Stimulated activated CD8-positive, alpha-beta memory T cell treated with anti-CD3 and anti-CD28 coated beads, Interleukin-2, amount 100 ng/mL, for 48 hours (primary cell): ENCODE measurements around the gene NAA10.

Source experiments
- DNase-seq, 2 donors: peaks; one replicate each; pipeline ENCODE4 v3.0.0-alpha.2; 2020; ENCODE audit warnings: low read depth in 2 of 2

NAA10 gene

DNA sequence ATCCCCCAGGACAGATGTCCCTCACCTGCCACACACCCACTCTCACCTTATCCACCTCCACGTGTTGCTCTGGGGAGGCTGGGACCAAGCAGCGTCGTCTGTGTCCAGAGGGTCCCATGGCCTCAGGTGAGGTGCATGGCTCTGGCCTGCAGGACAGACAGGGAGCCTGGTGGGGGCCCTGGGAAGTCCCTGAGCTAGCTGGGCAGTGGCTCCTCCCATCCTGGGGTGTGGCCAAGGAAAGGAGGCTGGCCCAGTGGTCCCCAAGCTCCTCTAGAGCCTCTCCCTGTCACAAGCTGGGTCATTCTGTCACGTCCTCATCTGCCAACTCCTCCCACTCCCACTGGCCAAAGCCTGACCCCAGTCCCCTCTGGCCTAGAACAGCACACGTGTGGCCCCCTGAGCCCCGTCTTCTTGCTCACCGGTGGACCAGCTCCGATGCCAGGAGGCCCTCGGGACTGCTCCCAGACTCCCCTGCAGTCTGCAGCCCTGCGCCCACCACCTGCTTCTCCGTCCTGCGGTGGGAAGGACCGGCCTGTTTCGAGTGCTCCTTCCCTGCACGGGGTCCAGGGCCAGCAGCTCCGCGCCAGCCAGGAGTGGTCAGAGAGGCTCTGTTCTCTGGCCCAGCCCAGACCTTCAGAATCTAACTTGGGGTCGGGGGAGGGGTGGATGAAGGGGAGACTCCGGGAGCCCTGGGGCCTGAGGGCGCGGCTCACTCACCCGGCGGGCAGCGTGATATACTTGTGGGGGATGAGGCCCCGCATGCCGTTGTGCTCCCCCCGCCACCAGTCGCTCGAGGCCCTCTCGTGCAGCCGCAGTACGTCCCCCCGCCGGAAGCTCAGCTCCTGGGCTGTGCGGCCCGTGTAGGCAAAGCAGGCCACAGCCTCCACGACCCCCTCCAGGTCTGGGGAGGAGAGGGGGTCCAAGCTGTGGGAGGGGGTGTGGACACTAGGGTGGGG is 25.5 kb downstream of the NAA10 start:
- DNase-seq: no peak

DNA sequence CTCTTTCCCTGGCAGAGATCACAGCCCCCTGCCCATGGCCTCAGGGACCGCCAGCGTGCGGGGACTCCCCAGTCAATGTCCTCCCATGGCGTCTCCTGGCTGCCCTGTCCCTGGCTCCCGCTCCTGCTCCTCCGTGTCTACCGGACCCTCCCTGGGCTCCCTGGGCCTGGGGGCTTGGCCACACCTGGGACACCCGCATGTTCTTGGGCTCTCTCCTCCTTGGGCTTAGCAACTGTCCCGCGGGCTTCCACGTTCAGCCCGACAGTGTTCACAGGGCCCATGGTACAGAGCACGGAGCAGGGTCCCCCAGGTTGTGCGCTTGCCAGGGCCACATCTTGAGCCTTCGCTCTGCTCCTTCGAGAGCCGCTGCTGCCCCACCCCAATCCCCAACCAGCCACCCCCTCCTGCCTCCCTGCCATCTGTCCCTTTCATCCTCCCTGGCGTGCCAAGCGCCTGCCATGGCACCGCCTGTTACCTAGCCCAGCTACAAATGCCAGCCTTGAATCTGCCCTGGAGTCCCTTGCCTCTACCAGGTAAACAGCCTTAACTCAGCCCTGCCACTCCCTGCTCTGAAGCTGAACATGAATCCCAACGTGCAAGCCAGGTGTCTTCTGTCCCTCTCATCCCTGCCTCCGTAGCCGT is 26.5 kb downstream of the NAA10 start:
- no peak for DNase-seq

DNA sequence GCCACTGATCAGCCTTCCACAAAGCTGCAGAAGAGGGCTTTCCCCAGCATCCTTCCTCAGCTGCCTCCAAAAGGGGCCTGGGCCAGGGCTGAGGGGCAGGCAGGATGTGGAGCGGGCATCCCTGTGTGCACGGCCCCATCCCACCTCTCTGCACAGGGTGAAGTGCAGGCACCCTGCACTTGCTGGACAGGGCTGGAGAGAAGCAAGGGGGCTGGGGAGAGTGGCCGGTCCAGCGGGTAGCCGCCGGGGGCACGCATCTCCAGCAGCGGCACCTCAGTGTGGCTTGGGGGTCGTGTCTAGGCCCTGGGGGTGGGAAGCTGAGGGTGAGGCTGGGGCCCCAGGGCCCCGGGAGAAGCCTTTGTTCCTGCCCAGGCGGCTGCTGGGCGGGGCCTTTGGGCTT is 27.4 kb downstream of the NAA10 start:
- DNase-seq: no peak

DNA sequence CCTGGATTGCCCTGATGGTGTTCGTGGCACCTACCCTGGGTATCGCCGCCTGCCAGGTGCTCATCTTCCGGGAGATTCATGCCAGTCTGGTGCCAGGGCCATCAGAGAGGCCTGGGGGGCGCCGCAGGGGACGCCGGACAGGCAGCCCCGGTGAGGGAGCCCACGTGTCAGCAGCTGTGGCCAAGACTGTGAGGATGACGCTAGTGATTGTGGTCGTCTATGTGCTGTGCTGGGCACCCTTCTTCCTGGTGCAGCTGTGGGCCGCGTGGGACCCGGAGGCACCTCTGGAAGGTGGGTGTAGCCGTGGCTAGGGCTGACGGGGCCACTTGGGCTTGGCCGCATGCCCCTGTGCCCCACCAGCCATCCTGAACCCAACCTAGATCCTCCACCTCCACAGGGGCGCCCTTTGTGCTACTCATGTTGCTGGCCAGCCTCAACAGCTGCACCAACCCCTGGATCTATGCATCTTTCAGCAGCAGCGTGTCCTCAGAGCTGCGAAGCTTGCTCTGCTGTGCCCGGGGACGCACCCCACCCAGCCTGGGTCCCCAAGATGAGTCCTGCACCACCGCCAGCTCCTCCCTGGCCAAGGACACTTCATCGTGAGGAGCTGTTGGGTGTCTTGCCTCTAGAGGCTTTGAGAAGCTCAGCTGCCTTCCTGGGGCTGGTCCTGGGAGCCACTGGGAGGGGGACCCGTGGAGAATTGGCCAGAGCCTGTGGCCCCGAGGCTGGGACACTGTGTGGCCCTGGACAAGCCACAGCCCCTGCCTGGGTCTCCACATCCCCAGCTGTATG is 28.5 kb downstream of the NAA10 start:
- no peak for DNase-seq

DNA sequence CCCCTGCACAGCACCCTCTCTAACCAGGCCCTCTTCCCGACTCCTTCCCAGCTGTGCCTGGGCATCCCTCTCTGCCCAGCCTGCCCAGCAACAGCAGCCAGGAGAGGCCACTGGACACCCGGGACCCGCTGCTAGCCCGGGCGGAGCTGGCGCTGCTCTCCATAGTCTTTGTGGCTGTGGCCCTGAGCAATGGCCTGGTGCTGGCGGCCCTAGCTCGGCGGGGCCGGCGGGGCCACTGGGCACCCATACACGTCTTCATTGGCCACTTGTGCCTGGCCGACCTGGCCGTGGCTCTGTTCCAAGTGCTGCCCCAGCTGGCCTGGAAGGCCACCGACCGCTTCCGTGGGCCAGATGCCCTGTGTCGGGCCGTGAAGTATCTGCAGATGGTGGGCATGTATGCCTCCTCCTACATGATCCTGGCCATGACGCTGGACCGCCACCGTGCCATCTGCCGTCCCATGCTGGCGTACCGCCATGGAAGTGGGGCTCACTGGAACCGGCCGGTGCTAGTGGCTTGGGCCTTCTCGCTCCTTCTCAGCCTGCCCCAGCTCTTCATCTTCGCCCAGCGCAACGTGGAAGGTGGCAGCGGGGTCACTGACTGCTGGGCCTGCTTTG is 29.2 kb downstream of the NAA10 start:
- DNase-seq: no peak

DNA sequence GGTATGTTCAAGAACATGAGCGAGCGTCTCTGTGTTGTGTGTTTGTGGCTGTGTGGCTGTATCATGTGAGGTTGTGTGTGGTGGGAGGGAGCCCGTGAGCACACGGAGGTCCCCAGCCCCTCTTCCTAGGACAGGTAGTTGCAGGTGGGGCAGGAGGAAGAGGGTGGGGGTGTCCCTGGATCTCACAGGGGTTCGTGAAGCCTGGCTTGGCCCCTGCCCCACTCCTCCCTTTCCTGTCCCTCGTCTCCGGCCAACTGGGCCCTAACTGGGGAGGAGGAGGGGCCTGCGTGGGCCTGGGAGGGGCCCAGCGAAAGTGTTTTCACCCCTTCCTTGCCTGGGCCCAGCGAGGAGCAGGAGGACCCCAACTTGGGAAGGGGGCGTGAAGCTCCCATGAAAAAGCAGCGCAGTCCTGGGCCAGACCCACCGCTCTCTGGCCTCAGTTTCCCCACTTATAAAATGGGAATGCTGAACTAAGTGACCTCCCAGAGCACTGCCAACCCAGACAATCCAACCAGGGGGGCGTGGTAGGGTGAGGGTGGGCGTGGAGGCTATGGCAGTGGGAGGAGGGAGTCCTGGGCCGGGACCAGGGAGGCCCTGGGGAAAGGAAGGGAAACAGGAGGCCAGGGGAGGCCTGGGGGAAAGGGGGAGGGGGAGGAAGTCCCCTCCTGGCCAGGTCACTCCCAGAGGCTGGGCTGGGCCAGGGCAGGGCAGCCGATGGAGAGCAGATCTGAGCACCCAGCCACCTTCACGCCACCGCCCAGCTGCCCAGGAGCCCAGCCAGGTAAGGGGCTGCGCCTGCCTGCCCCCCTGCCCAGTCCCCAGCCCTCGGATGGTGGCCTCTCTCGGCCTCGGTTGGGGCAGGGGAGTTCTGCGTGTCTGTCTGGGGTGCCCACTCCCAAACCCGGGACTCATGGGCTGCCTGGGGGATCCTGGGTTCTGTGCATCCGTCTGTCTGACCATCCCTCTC is 30.6 kb downstream of the NAA10 start, which contains the start of gene AVPR2:
Gene AVPR2, plus strand, starts transcription at position 683 of the 967 bp plus-strand sequence. CDS start 473 bp downstream, outside the sequence.
- DNase-seq: no peak

DNA sequence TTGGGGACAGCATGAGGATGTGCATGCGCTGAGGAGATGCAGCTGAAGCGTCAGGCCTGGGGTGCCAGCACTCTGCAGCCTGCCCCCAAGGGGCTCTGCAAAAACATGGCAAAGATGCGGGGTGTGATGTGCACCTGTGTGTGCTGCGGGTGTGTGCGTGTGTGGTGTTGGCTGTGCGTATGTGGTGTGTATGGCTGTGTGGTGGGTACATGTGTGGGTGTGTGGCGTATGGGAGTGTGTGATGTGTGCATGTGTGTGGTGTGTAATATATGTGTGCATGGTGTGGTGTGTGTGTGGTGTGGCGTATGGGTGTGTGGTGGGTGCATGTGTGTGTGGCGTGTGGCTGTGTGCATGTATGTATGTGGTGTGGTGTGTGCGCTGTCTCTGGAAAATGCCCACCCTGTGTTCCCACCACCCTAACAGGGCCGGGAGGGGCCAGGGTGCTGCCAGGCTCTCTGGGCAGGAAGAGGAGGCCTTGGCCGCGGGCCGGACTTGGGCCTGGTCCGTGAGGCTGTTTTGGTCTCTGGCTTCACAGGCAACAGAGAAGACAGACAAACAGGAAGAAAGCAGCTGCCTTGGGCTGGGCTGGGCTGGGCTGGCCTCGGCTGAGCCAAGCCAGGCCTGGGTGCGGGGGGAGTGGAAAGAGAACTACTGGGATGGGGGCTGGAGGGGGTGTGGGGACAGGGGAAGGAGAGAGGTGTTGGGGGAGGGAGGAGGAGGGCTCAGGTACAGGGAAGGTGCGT is 31.4 kb downstream of the NAA10 start:
- DNase-seq: no peak

DNA sequence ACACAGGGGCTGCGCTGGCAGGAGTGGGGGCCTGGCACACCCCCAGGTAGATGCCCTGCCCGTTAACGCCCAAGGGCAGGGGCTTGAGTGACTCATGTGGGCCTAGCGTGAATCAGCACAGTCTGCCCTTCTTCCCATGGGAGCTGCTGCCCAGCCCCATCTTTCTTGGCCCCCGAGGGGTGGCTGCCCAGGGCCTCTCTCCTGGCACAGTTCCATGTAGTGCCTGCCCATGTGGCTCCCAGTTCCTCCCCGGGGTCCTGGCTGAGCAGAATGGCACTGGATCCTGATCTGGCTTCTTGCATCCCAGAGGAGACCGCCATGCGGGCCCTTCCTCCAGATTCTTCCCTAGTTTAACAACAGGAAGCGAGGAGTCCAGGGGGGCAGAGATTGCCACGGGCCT is 32.5 kb downstream of the NAA10 start:
- no peak for DNase-seq

DNA sequence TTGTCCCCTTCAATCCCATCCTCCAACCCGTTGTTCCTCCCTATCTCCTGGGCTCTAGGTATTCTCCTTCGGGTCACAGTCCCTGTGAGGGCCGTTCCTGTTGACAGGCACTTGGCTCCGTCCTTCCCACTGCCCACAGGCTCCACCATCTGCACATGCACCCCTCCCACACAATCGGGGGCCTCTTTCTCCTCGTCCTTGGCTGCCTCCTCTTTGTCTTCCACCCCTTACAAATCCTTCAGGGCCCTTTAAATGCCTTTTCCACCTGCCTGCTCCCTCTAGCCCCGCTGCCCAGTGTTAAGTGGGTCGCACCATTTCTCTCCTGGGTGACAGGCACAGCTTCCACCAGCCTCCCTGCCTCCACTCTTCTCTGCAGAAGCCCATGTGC is 33.1 kb downstream of the NAA10 start:
- DNase-seq: no peak

DNA sequence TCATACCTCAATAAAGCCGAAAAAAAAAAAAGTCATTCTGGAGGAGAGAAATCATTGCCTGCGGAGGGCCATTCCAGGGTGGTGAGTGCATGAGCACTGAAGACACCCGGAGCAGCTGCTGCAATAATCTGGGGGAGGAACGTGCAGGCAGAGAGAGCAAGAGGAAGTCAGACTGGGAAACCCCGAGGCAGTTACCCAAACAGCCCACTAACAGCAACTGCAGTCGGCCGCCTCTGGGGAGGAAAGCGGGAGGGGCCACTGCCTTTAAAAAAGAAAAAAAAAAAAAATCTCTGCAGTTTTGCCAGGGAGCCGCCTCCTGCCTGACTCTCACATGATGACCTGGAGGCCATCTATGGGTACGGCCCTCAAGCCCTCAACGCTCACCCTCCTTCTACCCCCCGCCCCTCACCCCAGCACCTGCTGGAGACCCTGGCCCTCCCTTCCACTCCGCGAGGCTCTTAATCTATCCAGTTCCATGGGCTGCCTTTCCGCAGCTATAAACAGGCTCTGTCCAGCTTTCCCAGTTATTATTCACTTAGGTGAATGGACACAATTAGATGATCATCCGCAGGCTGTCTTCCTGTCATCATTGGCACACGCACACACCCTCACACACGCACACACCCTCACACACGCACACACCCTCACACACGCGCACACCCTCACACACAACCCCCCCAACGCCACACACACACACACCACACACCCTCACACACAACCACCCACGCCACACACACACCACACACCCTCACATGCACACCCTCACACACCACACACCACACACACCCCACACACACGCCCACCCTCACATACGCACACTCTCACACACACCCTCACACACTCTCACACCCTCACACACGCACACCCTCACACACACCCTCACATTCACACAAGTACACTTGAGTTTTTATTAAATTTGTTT is 33.7 kb downstream of the NAA10 start:
- no peak for DNase-seq

DNA sequence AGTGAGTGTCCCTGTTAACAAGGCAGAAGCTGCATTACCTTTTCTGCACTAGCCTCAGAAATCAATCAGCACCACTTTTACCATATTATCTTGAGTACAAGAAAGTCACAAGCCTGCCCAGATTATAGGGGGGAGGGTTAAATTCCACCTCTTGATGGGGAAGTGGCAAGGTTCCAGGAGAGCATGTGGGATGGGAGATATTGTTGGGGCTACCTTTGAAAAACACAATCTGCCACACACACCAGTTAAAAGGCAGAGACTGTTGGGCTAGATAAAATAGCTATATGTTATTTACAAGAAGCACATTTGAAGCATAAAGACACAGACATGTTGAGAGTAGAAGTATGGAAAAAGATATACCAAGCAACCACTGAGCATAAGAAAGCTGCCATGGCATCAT is 36.9 kb downstream of the NAA10 start:
- DNase-seq: no peak

DNA sequence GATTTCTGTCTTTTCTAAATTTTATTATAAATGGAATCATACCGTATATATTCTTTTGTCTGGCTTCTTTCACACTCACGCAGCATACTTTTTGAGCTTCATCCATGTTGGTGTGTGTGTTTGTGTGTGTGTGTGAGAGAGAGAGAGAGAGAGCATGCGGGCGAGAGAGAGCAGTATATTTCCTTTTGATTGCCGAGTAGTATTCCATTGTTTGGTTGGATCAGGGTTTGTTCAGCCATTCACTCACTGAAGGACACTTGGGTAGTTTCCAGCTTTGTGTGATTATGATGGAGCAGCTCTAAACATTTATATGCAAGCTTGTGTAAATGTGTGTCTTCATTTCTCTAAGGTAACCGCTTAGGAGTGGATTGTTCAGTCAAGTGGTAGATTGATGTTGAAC is 45.7 kb downstream of the NAA10 start:
- DNase-seq: no peak

DNA sequence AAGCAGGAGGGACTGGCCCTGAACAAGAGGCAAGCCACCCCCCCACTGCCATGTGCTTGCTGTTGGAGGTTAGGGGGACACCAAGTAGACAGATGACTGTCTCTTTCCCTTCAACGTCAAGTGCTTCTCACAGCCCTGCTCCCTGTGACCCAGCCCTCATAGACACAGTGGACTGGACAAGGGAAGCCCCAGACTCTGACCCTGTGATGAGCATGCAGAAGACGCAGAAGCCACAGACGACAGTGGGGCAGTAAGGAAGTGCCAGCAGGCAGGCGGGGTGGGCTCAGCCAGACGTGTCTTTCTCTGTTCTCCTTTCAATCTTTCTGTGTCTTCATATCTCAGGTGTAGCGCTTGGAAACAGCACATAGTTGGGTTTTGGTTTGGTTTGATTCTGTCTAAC is 46.5 kb downstream of the NAA10 start:
- no peak for DNase-seq

DNA sequence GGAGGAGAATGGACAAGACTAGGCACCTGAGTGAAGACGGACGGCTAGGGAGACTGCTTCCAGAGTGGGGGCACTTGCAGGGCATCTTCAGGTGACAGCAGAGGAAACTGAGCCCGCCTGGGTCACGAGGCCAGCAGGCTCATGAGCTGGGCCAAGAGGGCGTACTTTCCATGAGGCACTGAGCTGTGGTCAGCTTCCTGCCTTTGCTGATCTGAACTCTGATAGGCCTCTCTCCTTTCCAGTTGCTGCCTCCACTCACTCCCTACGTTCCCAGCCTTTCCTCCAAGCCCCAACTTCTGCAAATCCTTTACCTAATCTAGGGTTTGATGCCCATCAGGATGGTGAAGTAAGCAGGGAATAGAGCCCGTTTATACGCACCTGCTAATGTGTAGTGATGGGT is 47.5 kb downstream of the NAA10 start:
- no peak for DNase-seq

DNA sequence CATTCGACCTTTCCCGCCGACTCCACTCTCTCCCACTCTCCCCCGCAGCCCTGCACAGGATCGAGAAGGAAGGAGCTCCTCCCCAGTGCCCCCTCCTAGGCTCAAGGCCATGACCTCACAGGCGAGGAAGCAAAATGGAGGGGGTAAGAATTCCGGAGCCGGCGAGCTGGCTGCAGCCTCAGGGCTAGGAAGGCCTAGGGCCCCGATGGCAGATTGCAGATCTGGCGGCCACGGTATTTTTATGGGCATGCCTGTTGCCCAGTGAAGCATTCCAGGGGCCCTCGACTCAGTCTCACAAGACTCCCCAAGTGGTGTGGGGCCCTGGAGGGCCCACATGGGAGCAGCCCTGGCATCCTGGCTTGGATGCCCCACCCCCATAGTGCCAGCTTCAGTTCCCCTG is 47.9 kb downstream of the NAA10 start:
- DNase-seq: no peak

DNA sequence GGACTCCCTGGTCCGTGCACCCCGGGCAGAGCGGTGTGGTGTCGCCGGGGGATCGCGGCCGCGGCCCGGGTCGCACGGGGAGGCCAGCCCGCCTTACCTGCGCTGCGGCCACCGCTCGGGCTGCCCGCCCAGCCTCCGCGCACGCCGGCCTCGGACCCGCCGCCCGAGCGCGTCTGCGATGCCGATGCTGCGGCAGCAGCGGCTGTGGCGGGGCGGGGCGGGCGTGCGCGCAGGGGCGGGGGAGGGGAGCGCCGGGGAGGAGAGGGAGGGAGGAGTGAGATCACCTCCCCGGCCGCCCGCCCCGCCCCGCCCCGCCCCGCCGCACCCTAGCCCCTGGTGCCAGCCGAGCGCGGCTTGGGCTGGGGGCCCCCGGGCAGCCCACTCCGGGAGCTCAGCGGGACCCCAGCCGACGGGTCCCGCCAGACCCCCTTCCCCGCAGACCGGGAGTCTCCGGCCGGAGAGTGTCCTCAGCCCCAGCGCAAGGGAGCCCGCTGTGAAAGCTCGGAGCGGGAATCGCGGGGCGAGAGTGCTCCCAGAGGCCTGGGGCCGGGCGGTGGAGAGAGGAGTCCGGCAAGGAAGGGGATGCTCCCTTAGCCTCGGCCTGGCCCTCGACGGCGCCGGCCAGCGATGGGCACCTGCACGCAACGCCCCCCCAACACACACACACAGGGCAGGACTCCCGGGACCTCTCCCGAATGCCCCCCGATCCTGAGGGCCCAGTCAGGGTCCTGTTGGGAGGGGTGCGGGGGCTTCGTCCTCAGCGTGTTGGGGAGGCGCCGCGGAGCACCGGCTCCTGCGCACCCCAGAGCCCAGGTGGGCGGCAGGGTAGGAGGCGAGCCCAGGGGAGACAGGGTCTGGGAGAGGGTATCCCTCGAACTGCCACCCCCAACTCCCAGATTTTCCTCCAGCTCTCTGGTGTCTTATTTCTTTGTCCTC is 48.6 kb downstream of the NAA10 start, which contains the start of gene L1CAM:
Gene L1CAM, minus strand, starts transcription at position 206 of the 936 bp plus-strand sequence. CDS start 10,337 bp downstream, outside the sequence.
- no peak for DNase-seq

DNA sequence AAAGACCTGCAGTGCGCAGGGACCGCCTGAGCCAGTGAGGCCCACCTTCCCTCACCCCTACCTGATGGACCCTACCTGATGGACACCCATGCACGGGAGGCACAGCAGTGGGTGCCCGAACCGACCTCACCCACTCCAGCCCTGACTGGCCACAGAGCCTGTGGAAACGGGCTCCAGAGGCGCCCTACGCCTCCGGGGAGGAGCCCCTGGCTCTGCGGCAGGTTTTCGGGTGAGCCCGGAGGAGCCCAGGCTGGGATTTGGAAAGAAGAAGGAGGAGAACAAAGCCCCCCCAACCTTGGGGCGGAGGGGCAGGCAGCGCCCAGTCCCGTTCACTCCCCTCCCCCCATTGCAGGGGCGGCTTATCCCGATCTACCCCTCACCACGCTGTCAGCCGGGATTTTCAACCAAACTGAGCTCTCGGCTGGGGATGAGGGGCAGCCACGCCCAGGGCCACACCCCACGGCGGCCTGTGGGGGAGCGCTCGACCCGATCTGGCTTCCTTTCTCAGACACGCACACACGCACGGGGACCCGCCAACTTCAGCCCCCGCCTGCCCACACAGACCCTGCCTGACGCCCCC is 49.5 kb downstream of the NAA10 start:
- no peak for DNase-seq
